K562 (cell line): ENCODE results near the gene MTERF2. TPM values are rescaled to one million over a fixed set of nuclear protein-coding genes. Genes with fewer than 3 reads are reported as not detected.

Experiments
- CBFB ChIP-seq: sonication (generic); formaldehyde crosslinking; IDR thresholded peaks from 2 replicates; pipeline ENCODE4 v1.4.0; 2020; ENCODE audit warnings: mild to moderate bottlenecking, missing genetic modification reagents
- FIP1L1 ChIP-seq: fragments of 200-400 bp; formaldehyde crosslinking; IDR thresholded peaks from 2 replicates; pipeline ENCODE4 v1.6.1; 2018; ENCODE audit warnings: mild to moderate bottlenecking, low read depth, low read length; ENCODE audit not compliant: poor library complexity, severe bottlenecking
- HNRNPH1 ChIP-seq: fragments of 200-400 bp; formaldehyde crosslinking; optimal IDR thresholded peaks from 2 replicates; pipeline ENCODE3; 2017; ENCODE audit warnings: low read depth, mild to moderate bottlenecking, low read length, moderate library complexity
- HSF4 ChIP-seq: fragments of 250-450 bp; sonication (Bioruptor Pico); IDR thresholded peaks from 2 replicates; pipeline ENCODE4 v2.1.2; 2022; ENCODE audit warnings: mild to moderate bottlenecking, moderate library complexity, borderline replicate concordance
- JUND ChIP-seq, 2 experiments: IDR thresholded peaks; 2 replicates in 1 of 2; 3 replicates in 1 of 2; pipeline ENCODE4 v1.6.1; 2011; ENCODE audit warnings: borderline replicate concordance in 2 of 2, low read depth in 2 of 2, low read length in 2 of 2, improper control_type of control experiment in 1 of 2, missing biosample characterization in 1 of 2, missing genetic modification characterization in 1 of 2, missing genetic modification reagents in 1 of 2
- ZNF354B ChIP-seq: fragments of 250-450 bp; sonication (Bioruptor Pico); IDR thresholded peaks from 2 replicates; pipeline ENCODE4 v1.4.0; 2020
- ZNF444 ChIP-seq: fragments of 250-450 bp; sonication (Bioruptor Pico); IDR thresholded peaks from 2 replicates; pipeline ENCODE4 v1.4.0; 2020; ENCODE audit warnings: mild to moderate bottlenecking, moderate library complexity
- ZNF57 ChIP-seq: fragments of 450-650 bp; formaldehyde crosslinking; IDR thresholded peaks from 2 replicates; pipeline ENCODE4 v1.4.0; 2020; ENCODE audit warnings: mild to moderate bottlenecking, moderate library complexity
- polyA plus RNA-seq, 8 experiments: library from polyadenylated mRNA; depleted of rRNA in 4 of 8; stranded (reverse) in 5 of 8; unstranded in 3 of 8; fragments of >200 nt; fragmentation: Nextera tagmentation in 2 of 8; fragmentation: Illumina TruSeq in 1 of 8; extraction: Ambion mirVana in 2 of 8; extraction: Trizol in 1 of 8; gene quantifications; 2 replicates each; pipeline versions ENCODE4 v1.2.1 to v1.2.3, GENCODE V29; 2011 to 2014; ENCODE audit warnings: inconsistent platforms in 1 of 8, missing spikeins in 1 of 8
- total RNA-seq, 7 experiments: library from RNA; depleted of rRNA in 6 of 7; stranded (reverse); fragments of >200 nt in 6 of 7; fragmentation: Illumina TruSeq in 2 of 7; extraction: Trizol in 2 of 7; gene quantifications; 2 replicates each; pipeline versions ENCODE4 v1.2.1 to v1.2.3, GENCODE V29; 2011 to 2021; ENCODE audit warnings: low replicate concordance in 1 of 7
- TF ChIP-seq, protein P1 (sequence below): fragments of 450-650 bp; IDR thresholded peaks from 2 replicates; pipeline ENCODE4 v1.6.1; 2016; ENCODE audit warnings: borderline replicate concordance
- TF ChIP-seq, protein P2 (sequence below), 2 experiments: fragments of 450-650 bp in 1 of 2; sonication (generic) in 1 of 2; formaldehyde crosslinking in 1 of 2; IDR thresholded peaks in 1 of 2; conservative IDR thresholded peaks in 1 of 2; 2 replicates each; pipeline versions ENCODE4 v1.6.1 to v1.8.1; 2016 to 2023; ENCODE audit warnings: mild to moderate bottlenecking in 2 of 2, moderate library complexity in 2 of 2, inconsistent platforms in 1 of 2, missing genetic modification reagents in 1 of 2
- TF ChIP-seq, protein P3 (sequence below): fragments of 450-650 bp; IDR thresholded peaks from 2 replicates; pipeline ENCODE4 v1.6.1; 2016; ENCODE audit warnings: mild to moderate bottlenecking, moderate library complexity

The MTERF2 gene
- total and polyA plus RNA-seq, 9 of the 15 experiments (the other 6 are each of a cell fraction or from before 2014, with no cell fraction given): 10.0 to 63.2 (median 33.2) TPM

DNA sequence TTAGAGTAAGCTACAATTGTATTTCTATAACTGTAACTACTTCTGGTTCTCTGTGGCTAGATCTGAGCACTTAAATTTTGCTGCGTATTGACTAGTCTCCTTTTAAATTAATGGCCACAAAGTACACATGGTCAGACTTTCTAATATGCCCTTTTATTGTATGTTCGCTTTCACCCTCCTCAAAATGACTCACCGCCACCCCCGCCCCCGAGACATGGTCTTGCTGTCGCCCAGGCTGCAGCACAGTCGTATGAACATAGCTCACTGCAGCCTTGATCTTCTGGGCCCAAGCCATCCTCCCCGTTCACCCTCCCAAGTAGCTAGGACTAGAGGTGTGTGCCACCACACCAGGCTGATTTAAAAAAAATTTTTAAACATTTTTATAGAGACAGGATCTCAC lies 11.8 kb downstream of the MTERF2 start (continued):
- TF ChIP-seq, protein P1, sequence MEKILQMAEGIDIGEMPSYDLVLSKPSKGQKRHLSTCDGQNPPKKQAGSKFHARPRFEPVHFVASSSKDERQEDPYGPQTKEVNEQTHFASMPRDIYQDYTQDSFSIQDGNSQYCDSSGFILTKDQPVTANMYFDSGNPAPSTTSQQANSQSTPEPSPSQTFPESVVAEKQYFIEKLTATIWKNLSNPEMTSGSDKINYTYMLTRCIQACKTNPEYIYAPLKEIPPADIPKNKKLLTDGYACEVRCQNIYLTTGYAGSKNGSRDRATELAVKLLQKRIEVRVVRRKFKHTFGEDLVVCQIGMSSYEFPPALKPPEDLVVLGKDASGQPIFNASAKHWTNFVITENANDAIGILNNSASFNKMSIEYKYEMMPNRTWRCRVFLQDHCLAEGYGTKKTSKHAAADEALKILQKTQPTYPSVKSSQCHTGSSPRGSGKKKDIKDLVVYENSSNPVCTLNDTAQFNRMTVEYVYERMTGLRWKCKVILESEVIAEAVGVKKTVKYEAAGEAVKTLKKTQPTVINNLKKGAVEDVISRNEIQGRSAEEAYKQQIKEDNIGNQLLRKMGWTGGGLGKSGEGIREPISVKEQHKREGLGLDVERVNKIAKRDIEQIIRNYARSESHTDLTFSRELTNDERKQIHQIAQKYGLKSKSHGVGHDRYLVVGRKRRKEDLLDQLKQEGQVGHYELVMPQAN: no peak
- TF ChIP-seq CBFB (CRISPR knock-in tag) (no peak), HSF4 (no peak), ZNF57 (CRISPR knock-in tag) (no peak), JUND (IDR thresholded peaks at IDR 0.05; ENCODE audit: borderline replicate concordance, low read depth, low read length) (peak; percentile 89), JUND (tag; IDR thresholded peaks at IDR 0.05; ENCODE audit: borderline replicate concordance, low read depth, low read length) (peak; percentile 62; the same call in 1 of the 3 replicates), HNRNPH1 (no peak), FIP1L1 (no peak), ZNF354B (CRISPR knock-in tag) (no peak), ZNF444 (no peak)
- TF ChIP-seq, protein P2, sequence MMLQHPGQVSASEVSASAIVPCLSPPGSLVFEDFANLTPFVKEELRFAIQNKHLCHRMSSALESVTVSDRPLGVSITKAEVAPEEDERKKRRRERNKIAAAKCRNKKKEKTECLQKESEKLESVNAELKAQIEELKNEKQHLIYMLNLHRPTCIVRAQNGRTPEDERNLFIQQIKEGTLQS (IDR thresholded peaks at IDR 0.05): peak; percentile 70
- TF ChIP-seq, protein P2 (CRISPR knock-in tag; conservative IDR thresholded peaks at IDR 0.05): no peak
- TF ChIP-seq, protein P3, sequence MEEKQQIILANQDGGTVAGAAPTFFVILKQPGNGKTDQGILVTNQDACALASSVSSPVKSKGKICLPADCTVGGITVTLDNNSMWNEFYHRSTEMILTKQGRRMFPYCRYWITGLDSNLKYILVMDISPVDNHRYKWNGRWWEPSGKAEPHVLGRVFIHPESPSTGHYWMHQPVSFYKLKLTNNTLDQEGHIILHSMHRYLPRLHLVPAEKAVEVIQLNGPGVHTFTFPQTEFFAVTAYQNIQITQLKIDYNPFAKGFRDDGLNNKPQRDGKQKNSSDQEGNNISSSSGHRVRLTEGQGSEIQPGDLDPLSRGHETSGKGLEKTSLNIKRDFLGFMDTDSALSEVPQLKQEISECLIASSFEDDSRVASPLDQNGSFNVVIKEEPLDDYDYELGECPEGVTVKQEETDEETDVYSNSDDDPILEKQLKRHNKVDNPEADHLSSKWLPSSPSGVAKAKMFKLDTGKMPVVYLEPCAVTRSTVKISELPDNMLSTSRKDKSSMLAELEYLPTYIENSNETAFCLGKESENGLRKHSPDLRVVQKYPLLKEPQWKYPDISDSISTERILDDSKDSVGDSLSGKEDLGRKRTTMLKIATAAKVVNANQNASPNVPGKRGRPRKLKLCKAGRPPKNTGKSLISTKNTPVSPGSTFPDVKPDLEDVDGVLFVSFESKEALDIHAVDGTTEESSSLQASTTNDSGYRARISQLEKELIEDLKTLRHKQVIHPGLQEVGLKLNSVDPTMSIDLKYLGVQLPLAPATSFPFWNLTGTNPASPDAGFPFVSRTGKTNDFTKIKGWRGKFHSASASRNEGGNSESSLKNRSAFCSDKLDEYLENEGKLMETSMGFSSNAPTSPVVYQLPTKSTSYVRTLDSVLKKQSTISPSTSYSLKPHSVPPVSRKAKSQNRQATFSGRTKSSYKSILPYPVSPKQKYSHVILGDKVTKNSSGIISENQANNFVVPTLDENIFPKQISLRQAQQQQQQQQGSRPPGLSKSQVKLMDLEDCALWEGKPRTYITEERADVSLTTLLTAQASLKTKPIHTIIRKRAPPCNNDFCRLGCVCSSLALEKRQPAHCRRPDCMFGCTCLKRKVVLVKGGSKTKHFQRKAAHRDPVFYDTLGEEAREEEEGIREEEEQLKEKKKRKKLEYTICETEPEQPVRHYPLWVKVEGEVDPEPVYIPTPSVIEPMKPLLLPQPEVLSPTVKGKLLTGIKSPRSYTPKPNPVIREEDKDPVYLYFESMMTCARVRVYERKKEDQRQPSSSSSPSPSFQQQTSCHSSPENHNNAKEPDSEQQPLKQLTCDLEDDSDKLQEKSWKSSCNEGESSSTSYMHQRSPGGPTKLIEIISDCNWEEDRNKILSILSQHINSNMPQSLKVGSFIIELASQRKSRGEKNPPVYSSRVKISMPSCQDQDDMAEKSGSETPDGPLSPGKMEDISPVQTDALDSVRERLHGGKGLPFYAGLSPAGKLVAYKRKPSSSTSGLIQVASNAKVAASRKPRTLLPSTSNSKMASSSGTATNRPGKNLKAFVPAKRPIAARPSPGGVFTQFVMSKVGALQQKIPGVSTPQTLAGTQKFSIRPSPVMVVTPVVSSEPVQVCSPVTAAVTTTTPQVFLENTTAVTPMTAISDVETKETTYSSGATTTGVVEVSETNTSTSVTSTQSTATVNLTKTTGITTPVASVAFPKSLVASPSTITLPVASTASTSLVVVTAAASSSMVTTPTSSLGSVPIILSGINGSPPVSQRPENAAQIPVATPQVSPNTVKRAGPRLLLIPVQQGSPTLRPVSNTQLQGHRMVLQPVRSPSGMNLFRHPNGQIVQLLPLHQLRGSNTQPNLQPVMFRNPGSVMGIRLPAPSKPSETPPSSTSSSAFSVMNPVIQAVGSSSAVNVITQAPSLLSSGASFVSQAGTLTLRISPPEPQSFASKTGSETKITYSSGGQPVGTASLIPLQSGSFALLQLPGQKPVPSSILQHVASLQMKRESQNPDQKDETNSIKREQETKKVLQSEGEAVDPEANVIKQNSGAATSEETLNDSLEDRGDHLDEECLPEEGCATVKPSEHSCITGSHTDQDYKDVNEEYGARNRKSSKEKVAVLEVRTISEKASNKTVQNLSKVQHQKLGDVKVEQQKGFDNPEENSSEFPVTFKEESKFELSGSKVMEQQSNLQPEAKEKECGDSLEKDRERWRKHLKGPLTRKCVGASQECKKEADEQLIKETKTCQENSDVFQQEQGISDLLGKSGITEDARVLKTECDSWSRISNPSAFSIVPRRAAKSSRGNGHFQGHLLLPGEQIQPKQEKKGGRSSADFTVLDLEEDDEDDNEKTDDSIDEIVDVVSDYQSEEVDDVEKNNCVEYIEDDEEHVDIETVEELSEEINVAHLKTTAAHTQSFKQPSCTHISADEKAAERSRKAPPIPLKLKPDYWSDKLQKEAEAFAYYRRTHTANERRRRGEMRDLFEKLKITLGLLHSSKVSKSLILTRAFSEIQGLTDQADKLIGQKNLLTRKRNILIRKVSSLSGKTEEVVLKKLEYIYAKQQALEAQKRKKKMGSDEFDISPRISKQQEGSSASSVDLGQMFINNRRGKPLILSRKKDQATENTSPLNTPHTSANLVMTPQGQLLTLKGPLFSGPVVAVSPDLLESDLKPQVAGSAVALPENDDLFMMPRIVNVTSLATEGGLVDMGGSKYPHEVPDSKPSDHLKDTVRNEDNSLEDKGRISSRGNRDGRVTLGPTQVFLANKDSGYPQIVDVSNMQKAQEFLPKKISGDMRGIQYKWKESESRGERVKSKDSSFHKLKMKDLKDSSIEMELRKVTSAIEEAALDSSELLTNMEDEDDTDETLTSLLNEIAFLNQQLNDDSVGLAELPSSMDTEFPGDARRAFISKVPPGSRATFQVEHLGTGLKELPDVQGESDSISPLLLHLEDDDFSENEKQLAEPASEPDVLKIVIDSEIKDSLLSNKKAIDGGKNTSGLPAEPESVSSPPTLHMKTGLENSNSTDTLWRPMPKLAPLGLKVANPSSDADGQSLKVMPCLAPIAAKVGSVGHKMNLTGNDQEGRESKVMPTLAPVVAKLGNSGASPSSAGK: no peak
